Osteoblast (primary cell): ENCODE measurements around the gene OBSCN. TPM values are rescaled to one million over a fixed set of nuclear protein-coding genes. Genes with fewer than 3 reads are reported as not detected.
A peak's percentile ranks its signal among the peaks of the same experiment; 100 is the strongest.

Experiments used
- DNase-seq: peaks from one replicate; pipeline ENCODE4 v3.0.0; 2011; ENCODE audit warnings: low spot score, mixed read lengths; ENCODE audit not compliant: insufficient read length; ENCODE audit errors: missing footprints
- H2AFZ ChIP-seq: 2 replicates; pipeline ENCODE4 v1.6.0; 2011; ENCODE audit warnings: mild to moderate bottlenecking, low read length
- H3K27ac ChIP-seq: 2 replicates; pipeline ENCODE4 v1.5.1; 2011; ENCODE audit warnings: mild to moderate bottlenecking, low read depth, low read length, moderate library complexity
- H3K27me3 ChIP-seq: 2 replicates; pipeline ENCODE4 v1.6.0; 2012; ENCODE audit warnings: mild to moderate bottlenecking, control low read depth, inconsistent platforms, low read length, moderate library complexity; ENCODE audit not compliant: insufficient read depth
- H3K36me3 ChIP-seq: 2 replicates; pipeline ENCODE4 v1.5.1; 2011; ENCODE audit warnings: mild to moderate bottlenecking, low read length, control low read depth, moderate library complexity; ENCODE audit not compliant: insufficient read depth
- H3K4me1 ChIP-seq: 2 replicates; pipeline ENCODE4 v1.5.1; 2011; ENCODE audit warnings: mild to moderate bottlenecking, low read length, control low read depth, moderate library complexity; ENCODE audit not compliant: insufficient read depth
- H3K4me2 ChIP-seq: 2 replicates; pipeline ENCODE4 v1.6.0; 2011; ENCODE audit warnings: mild to moderate bottlenecking, low read length; ENCODE audit not compliant: insufficient read depth
- H3K4me3 ChIP-seq: fragments of 200-600 bp; sonication (generic); 3 replicates; pipeline ENCODE4 v1.5.1; 2012; ENCODE audit warnings: mild to moderate bottlenecking, low read length, inconsistent platforms; ENCODE audit not compliant: insufficient read depth
- H3K79me2 ChIP-seq: 2 replicates; pipeline ENCODE4 v1.6.0; 2012; ENCODE audit warnings: mild to moderate bottlenecking, low read length, control low read depth, inconsistent platforms; ENCODE audit not compliant: insufficient read depth
- H3K9me3 ChIP-seq: 2 replicates; pipeline ENCODE4 v1.5.1; 2011; ENCODE audit warnings: low read depth, low read length, control low read depth
- H4K20me1 ChIP-seq: 2 replicates; pipeline ENCODE4 v1.6.0; 2012; ENCODE audit warnings: mild to moderate bottlenecking, low read length, control low read depth; ENCODE audit not compliant: insufficient read depth
- CTCF ChIP-seq: IDR thresholded peaks from 2 replicates; pipeline ENCODE4 v1.5.1; 2011; ENCODE audit warnings: mild to moderate bottlenecking, low read depth, low read length, moderate library complexity; ENCODE audit errors: extremely low read depth
- total RNA-seq: library from RNA; depleted of rRNA; stranded (reverse); fragments of >200 nt; gene quantifications from 2 replicates; pipeline ENCODE4 v1.2.3, GENCODE V29; 2012

Gene OBSCN
- total RNA-seq, 1 donor, result 2.9 TPM

- H3K9me3 ChIP-seq, result no peaks in the 10 kb centered on the region
- no peak overlapping the region for H3K27ac ChIP-seq
- no peaks in the 10 kb centered on the region for H4K20me1 ChIP-seq
- DNase-seq, result no peak
- no peaks in the 10 kb centered on the region for H3K4me1 ChIP-seq
- peak overlapping the region; percentile 9 for H2AFZ ChIP-seq
- H3K36me3 ChIP-seq, result no peaks in the 10 kb centered on the region
- no peaks in the 10 kb centered on the region for H3K27me3 ChIP-seq
- no peak overlapping the region for H3K4me2 ChIP-seq
- H3K4me3 ChIP-seq, result no peak overlapping the region
- no peak for TF ChIP-seq CTCF
- no peaks in the 10 kb centered on the region for H3K79me2 ChIP-seq
Measured at GRCh38 chr1:228190182-228190581, 17.7 kb upstream of the OBSCN start.

GRCh38 chr1:228190778-228191177 is 17.1 kb upstream of the OBSCN start:
- no peak overlapping the region for H3K4me3 ChIP-seq
- no peaks in the 10 kb centered on the region for H4K20me1 ChIP-seq
- no peaks in the 10 kb centered on the region for H3K27me3 ChIP-seq
- TF ChIP-seq CTCF, result no peak
- H3K9me3 ChIP-seq, result no peaks in the 10 kb centered on the region
- H3K4me1 ChIP-seq, result no peaks in the 10 kb centered on the region
- DNase-seq, result no peak
- no peak overlapping the region for H3K27ac ChIP-seq
- no peak overlapping the region for H3K4me2 ChIP-seq
- no peaks in the 10 kb centered on the region for H3K79me2 ChIP-seq
- no peak overlapping the region for H2AFZ ChIP-seq
- no peaks in the 10 kb centered on the region for H3K36me3 ChIP-seq

GRCh38 chr1:228194436-228194835 is 13.4 kb upstream of the OBSCN start:
- H3K27ac ChIP-seq, result no peak overlapping the region
- H3K4me3 ChIP-seq, result no peak overlapping the region
- no peak overlapping the region for H3K4me2 ChIP-seq
- H3K4me1 ChIP-seq, result no peaks in the 10 kb centered on the region
- no peak for DNase-seq
- H2AFZ ChIP-seq, result no peak overlapping the region
- no peaks in the 10 kb centered on the region for H3K36me3 ChIP-seq
- H3K27me3 ChIP-seq, result no peaks in the 10 kb centered on the region
- no peaks in the 10 kb centered on the region for H4K20me1 ChIP-seq
- H3K9me3 ChIP-seq, result no peaks in the 10 kb centered on the region
- TF ChIP-seq CTCF, result no peak
- no peaks in the 10 kb centered on the region for H3K79me2 ChIP-seq

- Histone ChIP-seq H3K27me3 (no peaks in the 10 kb centered on the region), H3K4me3 (no peak overlapping the region), H4K20me1 (no peaks in the 10 kb centered on the region), H3K4me1 (no peaks in the 10 kb centered on the region), H3K9me3 (no peaks in the 10 kb centered on the region), H3K36me3 (no peaks in the 10 kb centered on the region), H3K27ac (no peak overlapping the region), H2AFZ (no peak overlapping the region), H3K79me2 (no peaks in the 10 kb centered on the region), H3K4me2 (no peak overlapping the region)
- no peak for DNase-seq
- TF ChIP-seq CTCF, result no peak
Measured at GRCh38 chr1:228194921-228195812, 12.7 kb upstream of the OBSCN start.
